Endothelial cell of umbilical vein (primary cell): Measurements from ENCODE around the gene KRTAP4-3. TPM values are rescaled to one million over a fixed set of nuclear protein-coding genes. Genes with fewer than 3 reads are reported as not detected.

Experiments used
- BruUV-seq: library from RNA; stranded (reverse); fragments of 400-500 nt; replicated peaks from 2 replicates; lab custom pipeline; 2021; lab: Mats Ljungman, UMichigan
- CTCF ChIA-PET: fragments of 300-600, 350-600 bp; sonication (Branson Sonifier 250); formaldehyde crosslinking; loops from one replicate; lab custom pipeline; 2021; ENCODE audit warnings: antibody characterized with exemption, inconsistent platforms; lab: Charles Lee
- POLR2A ChIA-PET: fragments of 300-600, 350-600 bp; sonication (Branson Sonifier 250); formaldehyde crosslinking; loops from one replicate; lab custom pipeline; 2021; ENCODE audit warnings: antibody characterized with exemption, inconsistent platforms; lab: Charles Lee
- DNase-seq: peaks from one replicate; pipeline ENCODE4 v3.0.0-alpha.2; 2011; ENCODE audit warnings: low read depth, low spot score
- FAIRE-seq: peaks from 2 replicates; lab custom pipeline; 2011; peaks lifted over from hg19 to GRCh38; lab: Jason Lieb, UNC
- H2AFZ ChIP-seq: 2 replicates; pipeline ENCODE4 v1.6.0; 2012; ENCODE audit warnings: low read depth, low read length, control low read depth, inconsistent platforms
- H3K27ac ChIP-seq: 2 replicates; pipeline ENCODE4 v1.5.1; 2011; ENCODE audit warnings: low read depth, mild to moderate bottlenecking, control low read depth, low read length, moderate library complexity; ENCODE audit not compliant: insufficient read depth
- H3K27me3 ChIP-seq, 2 experiments: 2 replicates each; pipeline versions ENCODE4 v1.6.0 to v1.6.1; 2011; ENCODE audit warnings: low read length in 2 of 2, mixed read lengths in 1 of 2; ENCODE audit not compliant: control insufficient read depth in 2 of 2, insufficient read depth in 2 of 2
- H3K36me3 ChIP-seq, 2 experiments: 2 replicates in 1 of 2; 3 replicates in 1 of 2; pipeline ENCODE4 v1.5.1; 2011; ENCODE audit warnings: low read length in 2 of 2, mild to moderate bottlenecking in 1 of 2, moderate library complexity in 1 of 2; ENCODE audit not compliant: control insufficient read depth in 2 of 2, insufficient read depth in 2 of 2; ENCODE audit errors: extremely low read depth in 1 of 2
- H3K4me1 ChIP-seq: 3 replicates; pipeline ENCODE4 v1.5.1; 2011; ENCODE audit warnings: mild to moderate bottlenecking, low read length; ENCODE audit not compliant: control insufficient read depth, insufficient read depth; ENCODE audit errors: extremely low read depth
- H3K4me2 ChIP-seq: 2 replicates; pipeline ENCODE4 v1.6.1; 2011; ENCODE audit warnings: low read length, control low read depth, mixed read lengths; ENCODE audit not compliant: insufficient read depth
- H3K4me3 ChIP-seq, 3 experiments: fragments of 200-600 bp in 1 of 3; sonication (generic), shearing (Covaris generic) in 1 of 3; replicated peaks in 1 of 3; 2 replicates each; pipeline ENCODE4 v1.5.1; 2011 to 2016; ENCODE audit warnings: control low read depth in 3 of 3, low read length in 3 of 3, mild to moderate bottlenecking in 2 of 3, inconsistent platforms in 1 of 3, low read depth in 1 of 3, moderate library complexity in 1 of 3; ENCODE audit not compliant: insufficient read depth in 1 of 3
- H3K79me2 ChIP-seq: 2 replicates; pipeline ENCODE4 v1.6.0; 2012; ENCODE audit warnings: low read length, inconsistent platforms; ENCODE audit not compliant: control insufficient read depth, insufficient read depth
- H3K9ac ChIP-seq: replicated peaks from 2 replicates; pipeline ENCODE3; 2011; ENCODE audit warnings: low read length, control low read depth; ENCODE audit not compliant: insufficient read depth; ENCODE audit errors: extremely low read depth
- H3K9me1 ChIP-seq: replicated peaks from 3 replicates; pipeline ENCODE4 v1.6.0; 2011; ENCODE audit warnings: mild to moderate bottlenecking, low read length; ENCODE audit not compliant: control insufficient read depth, insufficient read depth; ENCODE audit errors: extremely low read depth
- H3K9me3 ChIP-seq: replicated peaks from 2 replicates; pipeline ENCODE4 v1.5.1; 2012; ENCODE audit warnings: low read length, inconsistent platforms; ENCODE audit not compliant: control insufficient read depth, insufficient read depth
- H4K20me1 ChIP-seq: replicated peaks from 2 replicates; pipeline ENCODE3; 2011; ENCODE audit warnings: mild to moderate bottlenecking, low read length; ENCODE audit not compliant: control insufficient read depth, insufficient read depth; ENCODE audit errors: extremely low read depth
- EZH2 ChIP-seq: IDR thresholded peaks from 2 replicates; pipeline ENCODE4 v1.6.1; 2012; ENCODE audit warnings: borderline replicate concordance, low read depth, mild to moderate bottlenecking, moderate library complexity, low read length, inconsistent platforms; ENCODE audit not compliant: severe bottlenecking
- FOS ChIP-seq: IDR thresholded peaks from 2 replicates; pipeline ENCODE4 v1.6.1; 2011; ENCODE audit warnings: mild to moderate bottlenecking, low read length, moderate library complexity, borderline replicate concordance; ENCODE audit not compliant: insufficient read depth
- GATA2 ChIP-seq: IDR thresholded peaks from 2 replicates; pipeline ENCODE4 v1.7.0; 2011; ENCODE audit warnings: low read depth, mild to moderate bottlenecking, moderate library complexity, mixed read lengths, low read length; ENCODE audit not compliant: insufficient read length, insufficient read depth
- JUN ChIP-seq: IDR thresholded peaks from 2 replicates; pipeline ENCODE4 v1.6.1; 2011; ENCODE audit warnings: borderline replicate concordance, low read depth; ENCODE audit not compliant: insufficient read length, insufficient read depth
- MYC ChIP-seq: IDR thresholded peaks from one replicate; pipeline ENCODE4 v1.6.1; 2011; ENCODE audit warnings: mild to moderate bottlenecking, low read depth, low read length
- POLR2A ChIP-seq: IDR thresholded peaks from 2 replicates; pipeline ENCODE4 v1.6.1; 2012; ENCODE audit warnings: low read depth, mild to moderate bottlenecking, control low read depth, low read length
- POLR2AphosphoS5 ChIP-seq: IDR thresholded peaks from 2 replicates; pipeline ENCODE4 v1.6.1; 2012; ENCODE audit warnings: low read depth, mild to moderate bottlenecking, control low read depth, low read length, moderate library complexity; ENCODE audit not compliant: insufficient read depth
- dilution Hi-C: fragments of 300-500 bp; cut with MboI; formaldehyde crosslinking; loops from one replicate; pipeline ENCODE4 v1.15.0; 2019; ENCODE audit warnings: low sequenced_read_pairs; ENCODE audit not compliant: extremely low pct_ligation_motif_present
- intact Hi-C: fragments of 100-400 bp; cut with micrococcal nuclease; formaldehyde crosslinking; loops from one replicate; pipeline ENCODE4 v1.10.0; 2022
- polyA plus RNA-seq, 4 experiments: library from polyadenylated mRNA; depleted of rRNA in 3 of 4; stranded (reverse) in 3 of 4; unstranded in 1 of 4; fragments of >200 nt; gene quantifications; 2 replicates each; pipeline versions ENCODE4 v1.2.1 to v1.2.3, GENCODE V29; 2011 to 2012; ENCODE audit warnings: missing spikeins in 1 of 4
- total RNA-seq: library from RNA; stranded (reverse); gene quantifications from 2 replicates; pipeline ENCODE4 v1.2.3, GENCODE V29; 2021
- TF ChIP-seq, protein P1 (sequence below), 2 donors: IDR thresholded peaks; 1 replicate in 1 of 2; 2 replicates in 1 of 2; pipeline ENCODE4 v1.5.1; 2011; ENCODE audit warnings: low read length in 2 of 2, mild to moderate bottlenecking in 2 of 2, moderate library complexity in 2 of 2, control low read depth in 1 of 2, inconsistent platforms in 1 of 2, low read depth in 1 of 2; ENCODE audit not compliant: insufficient read depth in 1 of 2; ENCODE audit errors: extremely low read depth in 1 of 2
- TF ChIP-seq, protein P2 (sequence below): IDR thresholded peaks from 2 replicates; pipeline ENCODE4 v1.6.1; 2011; ENCODE audit not compliant: insufficient read depth, insufficient read length

Gene KRTAP4-3
- total and polyA plus RNA-seq, 2 donors (not counting 3 experiments of a cell fraction or from before 2014, with no cell fraction given), result not detected

DNA sequence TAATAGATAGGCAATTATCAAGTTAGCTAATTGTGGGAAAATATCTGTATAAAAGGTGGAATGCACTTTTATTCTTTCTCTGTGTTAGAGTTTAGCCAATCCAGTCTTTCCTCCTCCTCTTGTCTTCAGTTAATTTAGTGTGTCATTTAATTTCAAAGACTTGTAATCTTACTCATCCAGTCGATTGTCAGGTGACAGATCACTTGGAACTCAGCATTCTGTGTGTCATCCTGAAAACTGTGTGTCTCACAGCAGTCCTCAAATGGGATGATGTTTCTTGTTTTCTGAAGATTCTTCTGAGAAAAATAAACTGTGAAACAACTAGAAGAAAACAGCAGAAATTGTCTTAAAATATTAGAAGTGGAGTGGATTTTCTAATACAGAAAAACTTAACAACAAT lies 17.0 kb upstream of the KRTAP4-3 start:
- FAIRE-seq, result no peak
- BruUV-seq, result no TSS peak

DNA sequence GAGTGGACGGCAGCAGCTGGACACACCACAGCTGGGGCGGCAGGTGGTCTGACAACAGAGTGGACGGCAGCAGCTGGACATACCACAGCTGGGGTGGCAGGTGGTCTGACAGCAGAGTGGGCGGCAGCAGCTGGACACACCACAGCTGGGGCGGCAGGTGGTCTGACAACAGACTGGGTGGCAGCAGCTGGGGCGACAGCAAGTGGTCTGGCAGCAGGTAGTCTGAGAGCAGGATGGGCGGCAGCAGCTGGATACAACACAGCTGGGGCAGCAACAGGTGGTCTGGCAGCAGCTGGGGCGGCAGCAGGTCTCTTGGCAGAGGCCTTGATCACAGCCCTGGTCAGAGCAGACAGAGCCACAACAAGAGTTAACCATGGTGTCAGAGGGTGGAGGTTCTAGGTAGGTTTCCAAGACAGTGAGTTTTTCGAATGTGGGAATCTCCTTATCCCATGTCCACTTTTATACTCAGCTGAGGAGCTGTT lies 16.5 kb upstream of the KRTAP4-3 start, which contains the start of gene KRTAP4-1:
KRTAP4-1 (minus strand) TSS at position 432 of the 482 bp plus-strand sequence; CDS start at position 375, 57 bp downstream.
- H2AFZ ChIP-seq, result no peak within 1 kb of the TSS
- dilution Hi-C loops, result no loop called here
- FAIRE-seq, result no peak

More for the DNA sequence above, 17.0 kb upstream of the KRTAP4-3 start:
- no peaks in the 10 kb centered on the region for H3K27me3 ChIP-seq
- no peaks in the 10 kb centered on the region for H3K79me2 ChIP-seq
- H3K9ac ChIP-seq, result no peak overlapping the region
- H3K9me1 ChIP-seq, result no peaks in the 10 kb centered on the region
- no peak overlapping the region for H3K4me2 ChIP-seq
- H3K9me3 ChIP-seq, result no peaks in the 10 kb centered on the region
- ChIA-PET CTCF (no interaction called here), POLR2A (no interaction called here)
- H3K36me3 ChIP-seq, result no peaks in the 10 kb centered on the region
- no peak for DNase-seq
- dilution Hi-C loops (no loop called here), intact Hi-C loops (no loop called here)
- H3K4me3 ChIP-seq, result no peak overlapping the region
- TF ChIP-seq FOS (no peak), POLR2A (no peak)
- H2AFZ ChIP-seq, result no peak overlapping the region
- no peak overlapping the region for H3K27ac ChIP-seq
- no peaks in the 10 kb centered on the region for H3K4me1 ChIP-seq
- no peaks in the 10 kb centered on the region for H4K20me1 ChIP-seq

More for the DNA sequence above, 16.5 kb upstream of the KRTAP4-3 start, which contains the start of gene KRTAP4-1:
- ChIA-PET POLR2A (no interaction called here), CTCF (no interaction called here)
- Histone ChIP-seq H3K27ac (no peak within 1 kb of the TSS), H3K79me2 (no peaks in the 10 kb centered on the region), H3K9me3 (no peaks in the 10 kb centered on the region), H3K36me3 (no peaks in the 10 kb centered on the region), H3K9ac (no peak within 1 kb of the TSS), H3K4me1 (no peaks in the 10 kb centered on the region), H3K4me3 (no peak within 1 kb of the TSS), H3K9me1 (no peaks in the 10 kb centered on the region), H4K20me1 (no peaks in the 10 kb centered on the region), H3K4me2 (no peak within 1 kb of the TSS), H3K27me3 (no peaks in the 10 kb centered on the region)
- TF ChIP-seq, protein P1, sequence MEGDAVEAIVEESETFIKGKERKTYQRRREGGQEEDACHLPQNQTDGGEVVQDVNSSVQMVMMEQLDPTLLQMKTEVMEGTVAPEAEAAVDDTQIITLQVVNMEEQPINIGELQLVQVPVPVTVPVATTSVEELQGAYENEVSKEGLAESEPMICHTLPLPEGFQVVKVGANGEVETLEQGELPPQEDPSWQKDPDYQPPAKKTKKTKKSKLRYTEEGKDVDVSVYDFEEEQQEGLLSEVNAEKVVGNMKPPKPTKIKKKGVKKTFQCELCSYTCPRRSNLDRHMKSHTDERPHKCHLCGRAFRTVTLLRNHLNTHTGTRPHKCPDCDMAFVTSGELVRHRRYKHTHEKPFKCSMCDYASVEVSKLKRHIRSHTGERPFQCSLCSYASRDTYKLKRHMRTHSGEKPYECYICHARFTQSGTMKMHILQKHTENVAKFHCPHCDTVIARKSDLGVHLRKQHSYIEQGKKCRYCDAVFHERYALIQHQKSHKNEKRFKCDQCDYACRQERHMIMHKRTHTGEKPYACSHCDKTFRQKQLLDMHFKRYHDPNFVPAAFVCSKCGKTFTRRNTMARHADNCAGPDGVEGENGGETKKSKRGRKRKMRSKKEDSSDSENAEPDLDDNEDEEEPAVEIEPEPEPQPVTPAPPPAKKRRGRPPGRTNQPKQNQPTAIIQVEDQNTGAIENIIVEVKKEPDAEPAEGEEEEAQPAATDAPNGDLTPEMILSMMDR (IDR thresholded peaks at IDR 0.05; ENCODE audit: extremely low read depth in 1 of 2, insufficient read depth in 1 of 2, low read depth in 1 of 2, low read length in 2 of 2), result no peak
- no peak for TF ChIP-seq FOS
- TF ChIP-seq EZH2, result no peak
- no peak for TF ChIP-seq MYC
- TF ChIP-seq GATA2, result no peak
- no peak for TF ChIP-seq POLR2A
- TF ChIP-seq JUN, result no peak
- TF ChIP-seq POLR2AphosphoS5, result no peak
- TF ChIP-seq, protein P2, sequence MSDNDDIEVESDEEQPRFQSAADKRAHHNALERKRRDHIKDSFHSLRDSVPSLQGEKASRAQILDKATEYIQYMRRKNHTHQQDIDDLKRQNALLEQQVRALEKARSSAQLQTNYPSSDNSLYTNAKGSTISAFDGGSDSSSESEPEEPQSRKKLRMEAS, result no peak
- DNase-seq, result no peak
- no TSS peak for BruUV-seq
- intact Hi-C loops, result no loop called here
